WTC11 (cell line): ENCODE results near the gene FAM237A. TPM values are rescaled to one million over a fixed set of nuclear protein-coding genes. Genes with fewer than 3 reads are reported as not detected.

Experiments
- AFF4 ChIP-seq: sonication (generic); formaldehyde crosslinking; IDR thresholded peaks from 2 replicates; pipeline ENCODE4 v1.8.1; 2023; ENCODE audit warnings: mild to moderate bottlenecking, missing genetic modification reagents, borderline replicate concordance
- ATF3 ChIP-seq: sonication (generic); formaldehyde crosslinking; conservative IDR thresholded peaks from 2 replicates; pipeline ENCODE4 v1.8.1; 2022; ENCODE audit warnings: mild to moderate bottlenecking, missing genetic modification reagents
- CBFB ChIP-seq: sonication (generic); formaldehyde crosslinking; IDR thresholded peaks from 2 replicates; pipeline ENCODE4 v1.8.1; 2022; ENCODE audit warnings: mild to moderate bottlenecking, low read depth, missing genetic modification reagents
- CREM ChIP-seq: sonication (generic); formaldehyde crosslinking; IDR thresholded peaks from 2 replicates; pipeline ENCODE4 v1.8.1; 2022; ENCODE audit warnings: mild to moderate bottlenecking, missing genetic modification reagents, moderate library complexity
- E2F4 ChIP-seq: sonication (generic); formaldehyde crosslinking; IDR thresholded peaks from 2 replicates; pipeline ENCODE4 v1.8.1; 2022; ENCODE audit warnings: low read depth, mild to moderate bottlenecking, moderate library complexity, missing genetic modification reagents, borderline replicate concordance
- E2F5 ChIP-seq: sonication (generic); formaldehyde crosslinking; IDR thresholded peaks from 2 replicates; pipeline ENCODE4 v1.8.1; 2022; ENCODE audit warnings: mild to moderate bottlenecking, moderate library complexity, missing genetic modification reagents
- ESRRA ChIP-seq: sonication (generic); formaldehyde crosslinking; IDR thresholded peaks from 2 replicates; pipeline ENCODE4 v1.8.1; 2022; ENCODE audit warnings: mild to moderate bottlenecking, missing genetic modification reagents, borderline replicate concordance
- GABPB1 ChIP-seq: sonication (generic); formaldehyde crosslinking; IDR thresholded peaks from 2 replicates; pipeline ENCODE4 v1.8.1; 2023; ENCODE audit warnings: mild to moderate bottlenecking, missing genetic modification reagents
- HMGA2 ChIP-seq: fragments of 250-450 bp; sonication (Bioruptor Pico); IDR thresholded peaks from 2 replicates; pipeline ENCODE4 v1.4.0; 2021; ENCODE audit warnings: mild to moderate bottlenecking, moderate library complexity
- HMGXB4 ChIP-seq: sonication (generic); formaldehyde crosslinking; IDR thresholded peaks from 2 replicates; pipeline ENCODE4 v1.8.1; 2023; ENCODE audit warnings: mild to moderate bottlenecking, moderate library complexity, missing genetic modification reagents
- JUN ChIP-seq: sonication (generic); formaldehyde crosslinking; IDR thresholded peaks from 2 replicates; pipeline ENCODE4 v1.8.0; 2023; ENCODE audit warnings: mild to moderate bottlenecking, missing genetic modification reagents
- MXD4 ChIP-seq: fragments of 250-450 bp; sonication (Bioruptor Pico); IDR thresholded peaks from 2 replicates; pipeline ENCODE4 v1.8.0; 2021; ENCODE audit warnings: mild to moderate bottlenecking, moderate library complexity, borderline replicate concordance
- NFATC4 ChIP-seq: fragments of 250-450 bp; sonication (Bioruptor Pico); IDR thresholded peaks from 2 replicates; pipeline ENCODE4 v1.9.0; 2021; ENCODE audit warnings: mild to moderate bottlenecking
- NFE2L1 ChIP-seq: sonication (generic); formaldehyde crosslinking; IDR thresholded peaks from 2 replicates; pipeline ENCODE4 v1.8.1; 2023; ENCODE audit warnings: missing genetic modification reagents
- NR1H2 ChIP-seq: sonication (generic); formaldehyde crosslinking; IDR thresholded peaks from 2 replicates; pipeline ENCODE4 v1.9.0; 2021; ENCODE audit warnings: mild to moderate bottlenecking, moderate library complexity, missing genetic modification reagents
- RORB ChIP-seq: fragments of 250-450 bp; sonication (Bioruptor Pico); IDR thresholded peaks from 2 replicates; pipeline ENCODE4 v1.9.0; 2021; ENCODE audit warnings: mild to moderate bottlenecking
- STAT6 ChIP-seq: sonication (generic); formaldehyde crosslinking; conservative IDR thresholded peaks from 2 replicates; pipeline ENCODE4 v1.8.1; 2023; ENCODE audit warnings: mild to moderate bottlenecking, low read depth, missing genetic modification reagents, moderate library complexity
- TEAD4 ChIP-seq: sonication (generic); formaldehyde crosslinking; IDR thresholded peaks from 2 replicates; pipeline ENCODE4 v1.8.0; 2022; ENCODE audit warnings: mild to moderate bottlenecking, missing genetic modification reagents
- ZBTB43 ChIP-seq: sonication (generic); formaldehyde crosslinking; IDR thresholded peaks from 2 replicates; pipeline ENCODE4 v1.8.1; 2023; ENCODE audit warnings: mild to moderate bottlenecking, missing genetic modification reagents
- ZNF512 ChIP-seq: sonication (generic); formaldehyde crosslinking; IDR thresholded peaks from 2 replicates; pipeline ENCODE4 v1.8.1; 2022; ENCODE audit warnings: missing genetic modification reagents, borderline replicate concordance
- ZNF671 ChIP-seq: fragments of 250-450 bp; sonication (Bioruptor Pico); IDR thresholded peaks from 2 replicates; pipeline ENCODE4 v1.8.0; 2021; ENCODE audit warnings: mild to moderate bottlenecking
- total RNA-seq: library from RNA; stranded (reverse); gene quantifications from 3 replicates; pipeline ENCODE4 v1.2.3, GENCODE V29; 2021
- TF ChIP-seq, protein P1 (sequence below): sonication (generic); formaldehyde crosslinking; IDR thresholded peaks from 2 replicates; pipeline ENCODE4 v1.8.1; 2023; ENCODE audit warnings: mild to moderate bottlenecking, missing genetic modification reagents

Gene FAM237A
- total RNA-seq, 1 experiment from 2014 or later = not detected

DNA sequence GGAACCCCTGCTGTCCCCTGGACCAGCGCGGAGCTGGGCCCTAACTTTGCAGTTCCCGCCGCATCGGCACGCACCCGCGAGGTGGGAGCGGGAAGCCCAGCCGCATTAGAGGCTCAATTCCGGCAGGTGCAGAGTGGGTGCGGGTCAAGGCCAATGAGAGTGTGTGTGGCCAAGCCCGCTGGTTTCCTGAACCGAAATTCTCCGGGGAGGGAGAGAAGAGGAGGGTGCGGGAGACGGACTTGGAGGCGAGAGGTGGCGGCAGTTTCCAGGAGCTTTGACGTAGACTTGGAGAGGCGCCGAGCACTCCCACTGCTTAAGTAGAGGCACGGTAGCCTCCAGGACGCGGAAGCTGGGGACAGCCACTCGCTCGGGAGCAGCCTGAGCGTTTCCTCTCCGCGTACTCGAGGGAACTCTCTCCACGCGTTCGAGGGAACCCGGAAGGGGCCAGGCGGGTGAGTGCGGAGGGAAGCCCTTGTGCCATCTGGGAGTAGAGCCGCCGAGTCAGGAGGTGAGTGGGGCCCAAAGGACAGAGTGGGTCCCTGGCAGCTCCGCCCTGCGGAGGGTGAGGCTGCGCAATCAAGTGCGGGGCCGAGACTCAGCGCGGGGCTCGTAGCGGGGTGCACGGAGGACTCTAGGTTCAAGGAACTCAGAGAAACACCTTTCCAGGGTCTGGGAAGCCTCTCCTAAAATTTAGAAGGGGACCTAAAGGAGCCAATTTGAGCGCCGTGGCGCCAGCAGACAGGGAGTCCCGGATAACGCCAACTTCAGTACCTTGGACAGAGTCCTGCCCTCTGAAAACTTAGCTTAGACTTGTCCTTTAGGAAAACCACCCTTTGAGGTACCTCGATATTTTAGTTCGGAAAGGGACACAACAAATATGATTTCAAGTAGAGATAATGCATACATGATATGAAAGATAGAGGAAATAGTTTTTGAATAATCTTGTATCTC is at the start of gene FAM237A (continued):
- TF ChIP-seq NFATC4 (CRISPR knock-in tag) = no peak
- TF ChIP-seq, protein P1, sequence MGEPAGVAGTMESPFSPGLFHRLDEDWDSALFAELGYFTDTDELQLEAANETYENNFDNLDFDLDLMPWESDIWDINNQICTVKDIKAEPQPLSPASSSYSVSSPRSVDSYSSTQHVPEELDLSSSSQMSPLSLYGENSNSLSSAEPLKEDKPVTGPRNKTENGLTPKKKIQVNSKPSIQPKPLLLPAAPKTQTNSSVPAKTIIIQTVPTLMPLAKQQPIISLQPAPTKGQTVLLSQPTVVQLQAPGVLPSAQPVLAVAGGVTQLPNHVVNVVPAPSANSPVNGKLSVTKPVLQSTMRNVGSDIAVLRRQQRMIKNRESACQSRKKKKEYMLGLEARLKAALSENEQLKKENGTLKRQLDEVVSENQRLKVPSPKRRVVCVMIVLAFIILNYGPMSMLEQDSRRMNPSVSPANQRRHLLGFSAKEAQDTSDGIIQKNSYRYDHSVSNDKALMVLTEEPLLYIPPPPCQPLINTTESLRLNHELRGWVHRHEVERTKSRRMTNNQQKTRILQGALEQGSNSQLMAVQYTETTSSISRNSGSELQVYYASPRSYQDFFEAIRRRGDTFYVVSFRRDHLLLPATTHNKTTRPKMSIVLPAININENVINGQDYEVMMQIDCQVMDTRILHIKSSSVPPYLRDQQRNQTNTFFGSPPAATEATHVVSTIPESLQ = no peak
- TF ChIP-seq HMGXB4 (CRISPR knock-in tag) = no peak
- no peak for TF ChIP-seq ZNF671 (CRISPR knock-in tag)
- peak; percentile 61; the same call in 1 of the 2 replicates for TF ChIP-seq JUN (CRISPR knock-in tag)
- TF ChIP-seq E2F5 (CRISPR knock-in tag) = no peak
- no peak for TF ChIP-seq HMGA2
- 0 out of 2 replicates have a peak, but pooled peaks have one; percentile 38 for TF ChIP-seq ESRRA (CRISPR knock-in tag)
- TF ChIP-seq STAT6 = no peak
- TF ChIP-seq MXD4 (CRISPR knock-in tag) = no peak
- TF ChIP-seq ZNF512 = no peak
- TF ChIP-seq TEAD4 = peak; percentile 79
- no peak for TF ChIP-seq NR1H2 (CRISPR knock-in tag)
- TF ChIP-seq CBFB = no peak
- no peak for TF ChIP-seq GABPB1 (CRISPR knock-in tag)
- no peak for TF ChIP-seq ATF3 (CRISPR knock-in tag)
- TF ChIP-seq CREM = peak; percentile 16
- no peak for TF ChIP-seq ZBTB43
- no peak for TF ChIP-seq E2F4 (CRISPR knock-in tag)
- TF ChIP-seq AFF4 = no peak
- TF ChIP-seq RORB (CRISPR knock-in tag) = no peak
- peak; percentile 39; the same call in 1 of the 2 replicates for TF ChIP-seq NFE2L1 (CRISPR knock-in tag)
